Stimulated activated CD8-positive, alpha-beta memory T cell treated with anti-CD3 and anti-CD28 coated beads, Interleukin-2, amount 100 ng/mL, for 1 hour (primary cell): ENCODE results near the gene TENM3.

Source experiments
- DNase-seq, 2 donors: peaks; one replicate each; pipeline ENCODE4 v3.0.0-alpha.2; 2020; ENCODE audit warnings: low read depth in 2 of 2

The TENM3 gene

GRCh38 chr4:182288534-182288933 lies 45.3 kb downstream of the TENM3 start:
- no peak for DNase-seq

- no peak for DNase-seq
Observed at GRCh38 chr4:182289809-182290208, 46.6 kb downstream of the TENM3 start.

GRCh38 chr4:182291175-182291574 lies 48.0 kb downstream of the TENM3 start:
- no peak for DNase-seq

GRCh38 chr4:182291597-182292270 lies 48.5 kb downstream of the TENM3 start:
- no peak for DNase-seq

- no peak for DNase-seq
Observed at GRCh38 chr4:182292612-182293011, 49.4 kb downstream of the TENM3 start.

- no peak for DNase-seq
Observed at GRCh38 chr4:182293691-182294255, 50.6 kb downstream of the TENM3 start.

- no peak for DNase-seq
Observed at GRCh38 chr4:182294451-182294850, 51.2 kb downstream of the TENM3 start.

GRCh38 chr4:182297659-182298058 lies 54.5 kb downstream of the TENM3 start:
- no peak for DNase-seq

GRCh38 chr4:182301736-182302135 lies 58.5 kb downstream of the TENM3 start:
- no peak for DNase-seq

GRCh38 chr4:182303847-182304246 lies 60.6 kb downstream of the TENM3 start:
- DNase-seq, result no peak

GRCh38 chr4:182306792-182307507 lies 63.7 kb downstream of the TENM3 start:
- no peak for DNase-seq

GRCh38 chr4:182307746-182308145 lies 64.5 kb downstream of the TENM3 start:
- no peak for DNase-seq

- DNase-seq, result no peak
Observed at GRCh38 chr4:182309877-182310276, 66.7 kb downstream of the TENM3 start.

- no peak for DNase-seq
Observed at GRCh38 chr4:182310316-182310715, 67.1 kb downstream of the TENM3 start.

- DNase-seq, result no peak
Observed at GRCh38 chr4:182310962-182311361, 67.8 kb downstream of the TENM3 start.

GRCh38 chr4:182314537-182314936 lies 71.3 kb downstream of the TENM3 start:
- DNase-seq, result no peak

GRCh38 chr4:182318256-182318655 lies 75.1 kb downstream of the TENM3 start:
- DNase-seq, result no peak

GRCh38 chr4:182320092-182320491 lies 76.9 kb downstream of the TENM3 start:
- DNase-seq, result no peak

GRCh38 chr4:182320580-182320979 lies 77.4 kb downstream of the TENM3 start:
- DNase-seq, result no peak

GRCh38 chr4:182324282-182324681 lies 81.1 kb downstream of the TENM3 start:
- no peak for DNase-seq

GRCh38 chr4:182325397-182325796 lies 82.2 kb downstream of the TENM3 start:
- no peak for DNase-seq

GRCh38 chr4:182325848-182326255 lies 82.7 kb downstream of the TENM3 start:
- DNase-seq, result no peak

GRCh38 chr4:182328505-182328904 lies 85.3 kb downstream of the TENM3 start:
- no peak for DNase-seq
